ENCODE measurements around the gene KCNIP4.

The KCNIP4 gene

GRCh38 chr4:21680326-21680898 lies 268.2 kb downstream of the KCNIP4 start:
- DNase-seq: no peak

GRCh38 chr4:21678711-21679110 lies 269.9 kb downstream of the KCNIP4 start:
- no peak for DNase-seq

- no peak for DNase-seq
Measured at GRCh38 chr4:21677173-21677572, 271.4 kb downstream of the KCNIP4 start.

- DNase-seq: no peak
Measured at GRCh38 chr4:21664355-21664754, 284.2 kb downstream of the KCNIP4 start.

- no peak for DNase-seq
Measured at GRCh38 chr4:21656832-21657231, 291.7 kb downstream of the KCNIP4 start.

- DNase-seq: no peak
Measured at GRCh38 chr4:21655031-21655430, 293.5 kb downstream of the KCNIP4 start.

- DNase-seq: no peak
Measured at GRCh38 chr4:21652508-21653231, 295.9 kb downstream of the KCNIP4 start.

- DNase-seq: no peak
Measured at GRCh38 chr4:21649391-21650090, 299.0 kb downstream of the KCNIP4 start.

GRCh38 chr4:21645776-21646175 lies 302.8 kb downstream of the KCNIP4 start:
- no peak for DNase-seq

- no peak for DNase-seq
Measured at GRCh38 chr4:21641696-21642095, 306.9 kb downstream of the KCNIP4 start.

GRCh38 chr4:21638171-21638725 lies 310.3 kb downstream of the KCNIP4 start:
- DNase-seq: no peak

GRCh38 chr4:21628916-21629610 lies 319.5 kb downstream of the KCNIP4 start:
- no peak for DNase-seq

GRCh38 chr4:21628116-21628670 lies 320.4 kb downstream of the KCNIP4 start:
- no peak for DNase-seq

- DNase-seq: no peak
Measured at GRCh38 chr4:21625447-21625846, 323.1 kb downstream of the KCNIP4 start.

- no peak for DNase-seq
Measured at GRCh38 chr4:21605006-21605405, 343.6 kb downstream of the KCNIP4 start.

GRCh38 chr4:21596521-21596920 lies 352.1 kb downstream of the KCNIP4 start:
- DNase-seq: no peak

GRCh38 chr4:21593671-21594001 lies 354.9 kb downstream of the KCNIP4 start:
- no peak for DNase-seq

- DNase-seq: no peak
Measured at GRCh38 chr4:21592970-21593670, 355.5 kb downstream of the KCNIP4 start.

- no peak for DNase-seq
Measured at GRCh38 chr4:21577056-21577455, 371.5 kb downstream of the KCNIP4 start.

- DNase-seq: no peak
Measured at GRCh38 chr4:21571100-21571499, 377.5 kb downstream of the KCNIP4 start.

GRCh38 chr4:21569638-21570037 lies 378.9 kb downstream of the KCNIP4 start:
- no peak for DNase-seq

GRCh38 chr4:21555083-21555482 lies 393.5 kb downstream of the KCNIP4 start:
- DNase-seq: no peak

Measured in effector CD4-positive, alpha-beta T cell (primary cell).